HG02678 (cell line): ENCODE results near the gene TRABD2B.

Experiments used
- ATAC-seq: cut with Tn5 transposase; IDR thresholded peaks from one replicate; pipeline ENCODE4 v1.9.1; 2021; ENCODE audit warnings: mild to moderate bottlenecking, moderate library complexity; ENCODE audit not compliant: unreplicated experiment

Gene TRABD2B

DNA sequence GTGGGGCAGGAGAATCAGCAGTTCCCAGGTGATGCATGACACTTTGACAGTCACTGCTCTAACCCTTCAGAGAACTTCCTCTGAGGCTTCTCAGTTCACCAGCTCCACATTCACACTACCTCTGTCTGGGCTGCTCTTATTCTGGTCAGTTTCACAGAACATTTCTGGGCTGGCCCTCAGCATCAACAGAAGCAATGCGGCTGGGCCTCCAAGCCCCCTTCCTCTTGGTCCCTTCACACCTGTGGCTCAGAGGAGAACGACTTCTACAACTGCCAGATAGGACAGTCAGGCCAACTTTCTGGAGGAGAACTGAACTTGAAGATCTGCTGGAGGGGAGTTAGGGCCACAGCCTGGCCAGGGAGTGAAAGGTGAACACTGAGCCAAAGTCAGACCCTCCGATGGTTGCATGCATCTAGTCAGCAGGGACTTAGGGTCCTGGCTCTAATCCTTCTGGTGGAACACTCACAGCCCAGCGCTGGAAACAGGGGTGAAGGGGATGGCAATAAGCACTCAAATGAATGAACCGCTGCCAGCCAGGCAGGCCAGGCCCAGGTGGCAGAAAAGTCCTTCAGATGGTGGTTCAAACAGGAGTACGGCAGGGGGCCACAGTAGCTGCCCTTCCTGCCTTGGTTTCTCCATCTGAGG is 285.2 kb downstream of the TRABD2B start:
- ATAC-seq: no peak

DNA sequence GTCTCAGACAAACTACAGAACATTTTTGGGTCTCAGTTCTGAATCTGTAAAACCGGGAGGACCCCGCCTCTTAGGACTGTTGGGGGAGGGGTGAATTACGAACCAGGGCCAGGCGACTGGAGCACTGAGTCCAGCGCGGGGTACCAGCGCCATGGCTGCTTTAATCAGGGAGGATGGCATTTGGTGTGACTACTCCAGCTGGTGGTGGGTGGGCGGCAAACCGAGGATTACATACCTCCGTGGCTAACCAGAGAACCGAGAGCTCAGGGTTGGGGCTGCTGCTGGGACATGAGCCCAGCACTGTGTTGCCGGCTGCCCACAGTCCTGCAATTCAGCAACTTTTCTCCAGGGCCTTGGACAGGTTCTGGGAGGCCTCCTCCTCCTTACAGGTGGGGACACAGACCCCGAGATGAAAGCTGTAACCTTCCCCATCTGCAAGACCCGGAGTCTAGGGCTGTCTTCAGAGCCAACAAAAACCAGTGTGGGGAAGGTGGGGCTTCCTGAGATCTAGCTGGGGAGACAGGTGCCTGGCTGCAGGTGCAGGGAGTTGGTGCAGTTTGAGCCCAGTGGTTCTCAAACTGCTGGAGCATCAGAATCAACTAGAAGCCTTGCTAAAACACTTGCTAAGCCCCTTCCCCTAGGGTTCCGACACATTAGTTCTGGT is 285.9 kb downstream of the TRABD2B start:
- ATAC-seq: no peak
